CD14-positive monocyte (primary cell): ENCODE measurements around the gene SPEF2. TPM values are rescaled to one million over a fixed set of nuclear protein-coding genes. Genes with fewer than 3 reads are reported as not detected.

ENCODE experiments used
- DNase-seq, 3 donors: peaks; one replicate each; pipeline ENCODE4 v3.0.0-alpha.2; 2011 to 2022
- H2AFZ ChIP-seq: 2 replicates; pipeline ENCODE4 v1.6.0; 2012; ENCODE audit warnings: mild to moderate bottlenecking, low read depth, low read length, inconsistent platforms; ENCODE audit not compliant: insufficient read depth, poor library complexity, severe bottlenecking
- H3K27ac ChIP-seq, 2 donors: 1 replicate in 1 of 2; 2 replicates in 1 of 2; pipeline ENCODE4 v1.5.1; 2012 to 2013; ENCODE audit warnings: low read length in 2 of 2, control low read depth in 1 of 2, inconsistent platforms in 1 of 2, low read depth in 1 of 2, mild to moderate bottlenecking in 1 of 2
- H3K27me3 ChIP-seq, 2 donors: one replicate each; pipeline versions ENCODE4 v1.6.0 to v1.6.1; 2011 to 2013; ENCODE audit warnings: low read length in 2 of 2; ENCODE audit not compliant: control insufficient read depth in 2 of 2, insufficient read depth in 2 of 2
- H3K36me3 ChIP-seq, 2 donors: replicated peaks in 1 of 2; 1 replicate in 1 of 2; 2 replicates in 1 of 2; pipeline versions ENCODE4 v1.5.1 to v1.6.1; 2012 to 2013; ENCODE audit warnings: low read length in 2 of 2, control low read depth in 1 of 2, inconsistent platforms in 1 of 2, mild to moderate bottlenecking in 1 of 2; ENCODE audit not compliant: insufficient read depth in 2 of 2, control insufficient read depth in 1 of 2
- H3K4me1 ChIP-seq, 2 donors: 1 replicate in 1 of 2; 2 replicates in 1 of 2; pipeline versions ENCODE4 v1.5.1 to v1.6.1; 2012 to 2013; ENCODE audit warnings: low read length in 2 of 2, control low read depth in 1 of 2, inconsistent platforms in 1 of 2, mild to moderate bottlenecking in 1 of 2, moderate library complexity in 1 of 2; ENCODE audit not compliant: insufficient read depth in 2 of 2, control insufficient read depth in 1 of 2
- H3K4me2 ChIP-seq: replicated peaks from 2 replicates; pipeline ENCODE3; 2012; ENCODE audit warnings: low read length, moderate library complexity, mild to moderate bottlenecking; ENCODE audit not compliant: poor library complexity, severe bottlenecking; ENCODE audit errors: extremely low read depth
- H3K4me3 ChIP-seq, 3 experiments: fragments of 200-600 bp in 1 of 3; sonication (generic) in 1 of 3; replicated peaks in 1 of 3; 1 replicate in 2 of 3; 2 replicates in 1 of 3; pipeline ENCODE4 v1.5.1; 2011 to 2013; ENCODE audit warnings: low read length in 3 of 3, mild to moderate bottlenecking in 3 of 3, control low read depth in 2 of 3, low read depth in 2 of 3, inconsistent platforms in 1 of 3, moderate library complexity in 1 of 3
- H3K79me2 ChIP-seq: 2 replicates; pipeline ENCODE4 v1.6.0; 2012; ENCODE audit warnings: mild to moderate bottlenecking, control low read depth, inconsistent platforms, low read length, moderate library complexity; ENCODE audit not compliant: insufficient read depth
- H3K9ac ChIP-seq: 2 replicates; pipeline ENCODE4 v1.6.0; 2017; ENCODE audit warnings: low read length, mild to moderate bottlenecking; ENCODE audit not compliant: insufficient read depth, poor library complexity, severe bottlenecking
- H3K9me3 ChIP-seq, 2 donors: replicated peaks in 1 of 2; 1 replicate in 1 of 2; 2 replicates in 1 of 2; pipeline versions ENCODE4 v1.5.1 to v1.6.1; 2012 to 2013; ENCODE audit warnings: low read length in 2 of 2, control low read depth in 1 of 2; ENCODE audit not compliant: control insufficient read depth in 1 of 2, insufficient read depth in 1 of 2
- H4K20me1 ChIP-seq: 2 replicates; pipeline ENCODE4 v1.6.0; 2012; ENCODE audit warnings: mild to moderate bottlenecking, low read length, control low read depth, moderate library complexity; ENCODE audit not compliant: insufficient read depth
- H3K27ac Mint-ChIP-seq, 7 donors: one replicate each; pipeline ENCODE4 v1.8.0; 2020; ENCODE audit warnings: mild to moderate bottlenecking in 7 of 7, mixed read lengths in 7 of 7, moderate library complexity in 6 of 7, inconsistent platforms in 2 of 7
- H3K27me3 Mint-ChIP-seq, 3 donors: one replicate each; pipeline ENCODE4 v1.8.0; 2021 to 2022; ENCODE audit warnings: low read depth in 3 of 3, mild to moderate bottlenecking in 3 of 3, mixed read lengths in 3 of 3, moderate library complexity in 3 of 3, inconsistent platforms in 1 of 3
- H3K36me3 Mint-ChIP-seq, 2 donors: one replicate each; pipeline ENCODE4 v1.8.0; 2020; ENCODE audit warnings: mixed read lengths in 2 of 2, inconsistent platforms in 1 of 2, mild to moderate bottlenecking in 1 of 2
- H3K4me1 Mint-ChIP-seq: one replicate; pipeline ENCODE4 v1.8.0; 2020; ENCODE audit warnings: mild to moderate bottlenecking, mixed read lengths
- H3K4me3 Mint-ChIP-seq, 2 donors: one replicate each; pipeline ENCODE4 v1.8.0; 2020; ENCODE audit warnings: mild to moderate bottlenecking in 2 of 2, mixed read lengths in 2 of 2, moderate library complexity in 1 of 2
- H3K9me3 Mint-ChIP-seq, 7 donors: one replicate each; pipeline ENCODE4 v1.8.0; 2020 to 2022; ENCODE audit warnings: mixed read lengths in 7 of 7, mild to moderate bottlenecking in 6 of 7, moderate library complexity in 6 of 7, inconsistent platforms in 2 of 7
- WGBS: methylation state at CpG from one replicate; pipeline ENCODE4 v1.1.5; 2013; ENCODE audit warnings: missing lambda C conversion rate; ENCODE audit not compliant: insufficient coverage; 5-methylcytosine and 5-hydroxymethylcytosine counted together
- intact Hi-C, 2 donors: fragments of 100-400 bp; cut with micrococcal nuclease; formaldehyde crosslinking; loops; one replicate each; pipeline versions ENCODE4 v1.15.0 to v1.15.1; 2023
- polyA plus RNA-seq, 3 donors: library from polyadenylated mRNA; depleted of rRNA in 1 of 3; unstranded in 2 of 3; stranded (reverse) in 1 of 3; fragments of 300-500 nt in 2 of 3; fragments of >200 nt in 1 of 3; fragmentation: Illumina TruSeq in 2 of 3; gene quantifications; 1 replicate in 2 of 3; 2 replicates in 1 of 3; pipeline ENCODE4 v1.2.3, GENCODE V29; 2012 to 2021
- TF ChIP-seq, protein P1 (sequence below): fragments of 200-600 bp; IDR thresholded peaks from one replicate; pipeline ENCODE4 v1.8.0; 2022; ENCODE audit warnings: antibody characterized with exemption, mild to moderate bottlenecking

SPEF2 gene
- polyA plus RNA-seq, 3 donors = 0.46 to 0.96 (median 0.48) TPM

- WGBS = no CpG with 5 or more reads among the region's 2 CpGs
- H3K9me3 ChIP-seq = no peaks in the 10 kb centered on the region
- Mint-ChIP-seq H3K27me3 (peaks cover 0 to 3% (median 0%) of the 10 kb centered on the region in 3 donors), H3K4me3 (no peak overlapping the region), H3K4me1 (peaks cover 19% of the 10 kb centered on the region), H3K36me3 (peaks cover 22 to 25% of the 10 kb centered on the region in 2 donors), H3K27ac (peak overlapping the region in 1 of 7 donors; percentile 9), H3K9me3 (peaks cover 0 to 7% (median 0%) of the 10 kb centered on the region in 7 donors)
- intact Hi-C loops = no loop called here
- no peak overlapping the region for H3K9ac ChIP-seq
- peaks cover 9 to 12% of the 10 kb centered on the region in 2 donors for H3K4me1 ChIP-seq
- no peaks in the 10 kb centered on the region for H3K27me3 ChIP-seq
- H3K27ac ChIP-seq = no peak overlapping the region
- no peak overlapping the region for H3K4me3 ChIP-seq
- H4K20me1 ChIP-seq = no peaks in the 10 kb centered on the region
- DNase-seq = no peak
- no peak overlapping the region for H2AFZ ChIP-seq
- TF ChIP-seq, protein P1, sequence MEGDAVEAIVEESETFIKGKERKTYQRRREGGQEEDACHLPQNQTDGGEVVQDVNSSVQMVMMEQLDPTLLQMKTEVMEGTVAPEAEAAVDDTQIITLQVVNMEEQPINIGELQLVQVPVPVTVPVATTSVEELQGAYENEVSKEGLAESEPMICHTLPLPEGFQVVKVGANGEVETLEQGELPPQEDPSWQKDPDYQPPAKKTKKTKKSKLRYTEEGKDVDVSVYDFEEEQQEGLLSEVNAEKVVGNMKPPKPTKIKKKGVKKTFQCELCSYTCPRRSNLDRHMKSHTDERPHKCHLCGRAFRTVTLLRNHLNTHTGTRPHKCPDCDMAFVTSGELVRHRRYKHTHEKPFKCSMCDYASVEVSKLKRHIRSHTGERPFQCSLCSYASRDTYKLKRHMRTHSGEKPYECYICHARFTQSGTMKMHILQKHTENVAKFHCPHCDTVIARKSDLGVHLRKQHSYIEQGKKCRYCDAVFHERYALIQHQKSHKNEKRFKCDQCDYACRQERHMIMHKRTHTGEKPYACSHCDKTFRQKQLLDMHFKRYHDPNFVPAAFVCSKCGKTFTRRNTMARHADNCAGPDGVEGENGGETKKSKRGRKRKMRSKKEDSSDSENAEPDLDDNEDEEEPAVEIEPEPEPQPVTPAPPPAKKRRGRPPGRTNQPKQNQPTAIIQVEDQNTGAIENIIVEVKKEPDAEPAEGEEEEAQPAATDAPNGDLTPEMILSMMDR = no peak
- no peaks in the 10 kb centered on the region for H3K79me2 ChIP-seq
- H3K4me2 ChIP-seq = no peak overlapping the region
- peaks cover 0 to 3% of the 10 kb centered on the region in 2 donors for H3K36me3 ChIP-seq
Measured at GRCh38 chr5:35668319-35668718, 50.7 kb downstream of the SPEF2 start.

DNA sequence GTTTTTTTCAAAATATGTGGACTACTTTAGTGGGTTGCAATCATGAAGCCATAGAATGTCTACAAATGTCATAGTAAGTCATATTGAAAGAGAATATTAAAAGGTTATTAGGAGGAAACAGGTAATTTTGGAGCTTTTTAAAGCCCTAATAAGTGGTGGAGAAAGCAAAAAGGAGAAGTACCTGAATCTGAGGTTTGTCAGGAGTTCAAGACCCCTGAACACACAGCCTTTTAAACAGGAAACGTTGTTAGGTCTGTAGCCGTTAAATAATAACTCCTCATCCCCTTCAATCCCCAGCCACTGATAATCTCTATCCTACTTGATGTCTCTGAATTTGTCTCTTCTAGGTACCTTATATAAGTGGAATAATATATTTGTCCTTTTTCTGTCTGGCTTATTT is 51.1 kb downstream of the SPEF2 start:
- DNase-seq = no peak
- Histone ChIP-seq H3K27ac (no peak overlapping the region), H3K4me1 (peaks cover 9 to 12% of the 10 kb centered on the region in 2 donors), H3K9ac (no peak overlapping the region), H3K4me2 (no peak overlapping the region), H3K36me3 (peaks cover 0 to 3% of the 10 kb centered on the region in 2 donors), H4K20me1 (no peaks in the 10 kb centered on the region), H3K79me2 (no peaks in the 10 kb centered on the region), H3K4me3 (no peak overlapping the region), H3K9me3 (no peaks in the 10 kb centered on the region), H2AFZ (no peak overlapping the region), H3K27me3 (no peaks in the 10 kb centered on the region)
- H3K4me3 Mint-ChIP-seq = no peak overlapping the region
- H3K27me3 Mint-ChIP-seq = peaks cover 0 to 3% (median 0%) of the 10 kb centered on the region in 3 donors
- peaks cover 18 to 26% of the 10 kb centered on the region in 2 donors for H3K36me3 Mint-ChIP-seq
- peaks cover 19% of the 10 kb centered on the region for H3K4me1 Mint-ChIP-seq
- TF ChIP-seq, protein P1 = no peak
- H3K27ac Mint-ChIP-seq = no peak overlapping the region
- WGBS = no CpG with 5 or more reads among the region's 2 CpGs
- intact Hi-C loops = no loop called here
- H3K9me3 Mint-ChIP-seq = peaks cover 0 to 7% (median 0%) of the 10 kb centered on the region in 7 donors
